ENCODE results near the gene MAPKBP1.

The MAPKBP1 gene

GRCh38 chr15:41782371-41783282 lies 8.3 kb downstream of the MAPKBP1 start:
- DNase-seq: no peak

GRCh38 chr15:41783296-41783695 lies 9.0 kb downstream of the MAPKBP1 start:
- no peak for DNase-seq

GRCh38 chr15:41788262-41788661 lies 14.0 kb downstream of the MAPKBP1 start:
- DNase-seq: no peak

GRCh38 chr15:41789236-41789635 lies 15.0 kb downstream of the MAPKBP1 start:
- no peak for DNase-seq

GRCh38 chr15:41789662-41790061 lies 15.4 kb downstream of the MAPKBP1 start:
- no peak for DNase-seq

- no peak for DNase-seq
These were observed 15.9 kb downstream of the MAPKBP1 start for GRCh38 chr15:41790169-41790568.

GRCh38 chr15:41790756-41791546 lies 16.7 kb downstream of the MAPKBP1 start:
- no peak for DNase-seq

GRCh38 chr15:41791547-41791937 lies 17.3 kb downstream of the MAPKBP1 start:
- no peak for DNase-seq

- no peak for DNase-seq
These were observed 17.8 kb downstream of the MAPKBP1 start for GRCh38 chr15:41792000-41792637.

GRCh38 chr15:41794081-41794480 lies 19.8 kb downstream of the MAPKBP1 start:
- no peak for DNase-seq

GRCh38 chr15:41795996-41796856 lies 21.9 kb downstream of the MAPKBP1 start:
- no peak for DNase-seq

GRCh38 chr15:41797201-41797944 lies 23.1 kb downstream of the MAPKBP1 start:
- no peak for DNase-seq

- DNase-seq: no peak
These were observed 24.6 kb downstream of the MAPKBP1 start for GRCh38 chr15:41798607-41799487.

- DNase-seq: no peak
These were observed 25.2 kb downstream of the MAPKBP1 start for GRCh38 chr15:41799488-41799805.

- DNase-seq: no peak
These were observed 26.9 kb downstream of the MAPKBP1 start for GRCh38 chr15:41801185-41801584.

GRCh38 chr15:41801850-41802455 lies 27.7 kb downstream of the MAPKBP1 start:
- no peak for DNase-seq

- DNase-seq: no peak
These were observed 30.1 kb downstream of the MAPKBP1 start for GRCh38 chr15:41804361-41804760.

- DNase-seq: no peak
These were observed 30.8 kb downstream of the MAPKBP1 start for GRCh38 chr15:41804916-41805666.

GRCh38 chr15:41805711-41806110 lies 31.4 kb downstream of the MAPKBP1 start:
- DNase-seq: no peak

All from activated CD4-positive, alpha-beta T cell treated with anti-CD3 and anti-CD28 coated beads for 4 hours (primary cell).